HK-2 (cell line): ENCODE data around the gene DUS1L.

Experiments used
- DNase-seq: peaks from one replicate; pipeline ENCODE4 v3.0.0-alpha.2; 2018; ENCODE audit not compliant: unreplicated experiment

DUS1L gene

DNA sequence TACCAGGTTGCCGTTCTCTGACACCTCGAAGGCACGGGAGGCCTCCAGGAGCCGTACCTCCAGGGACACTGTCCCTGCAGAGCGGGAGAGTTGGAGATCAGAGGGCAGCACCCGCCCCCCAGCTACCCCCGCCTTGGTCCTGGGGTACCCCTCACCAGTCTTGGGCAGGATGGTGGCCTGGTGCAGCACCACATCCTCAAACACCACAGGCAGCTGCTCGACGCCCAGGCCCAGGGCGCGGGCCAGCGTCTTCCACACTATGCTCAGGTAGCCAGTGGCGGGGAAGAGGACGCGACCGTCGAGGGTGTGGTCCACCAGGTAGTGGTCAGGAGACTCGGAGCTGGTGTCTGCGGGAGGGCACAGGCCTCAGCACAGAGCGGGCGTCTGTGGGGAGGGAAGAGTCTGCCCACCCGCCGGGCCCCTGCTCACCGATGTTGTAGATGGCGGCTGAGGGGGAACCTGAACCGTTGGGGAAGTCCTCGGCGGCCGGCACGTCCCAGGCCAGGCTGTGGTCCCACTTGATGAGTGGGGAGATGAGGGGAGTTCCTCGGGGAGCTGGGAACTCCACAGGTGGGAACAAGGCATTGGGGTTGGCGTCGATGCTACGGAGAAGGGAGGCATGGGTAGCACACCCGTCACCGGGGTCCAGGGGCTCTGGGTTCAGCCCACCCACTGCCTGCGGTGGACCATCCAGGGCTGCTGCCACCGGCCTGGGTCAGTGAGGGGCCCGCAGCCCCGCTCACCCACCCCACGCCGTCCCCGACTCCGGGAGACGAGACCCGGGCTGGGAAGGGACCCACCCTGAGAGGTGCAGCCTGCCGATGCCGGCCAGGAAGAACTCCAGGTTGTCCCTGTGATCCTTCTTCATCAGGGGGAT is 22.6 kb upstream of the DUS1L start:
- DNase-seq, result no peak

DNA sequence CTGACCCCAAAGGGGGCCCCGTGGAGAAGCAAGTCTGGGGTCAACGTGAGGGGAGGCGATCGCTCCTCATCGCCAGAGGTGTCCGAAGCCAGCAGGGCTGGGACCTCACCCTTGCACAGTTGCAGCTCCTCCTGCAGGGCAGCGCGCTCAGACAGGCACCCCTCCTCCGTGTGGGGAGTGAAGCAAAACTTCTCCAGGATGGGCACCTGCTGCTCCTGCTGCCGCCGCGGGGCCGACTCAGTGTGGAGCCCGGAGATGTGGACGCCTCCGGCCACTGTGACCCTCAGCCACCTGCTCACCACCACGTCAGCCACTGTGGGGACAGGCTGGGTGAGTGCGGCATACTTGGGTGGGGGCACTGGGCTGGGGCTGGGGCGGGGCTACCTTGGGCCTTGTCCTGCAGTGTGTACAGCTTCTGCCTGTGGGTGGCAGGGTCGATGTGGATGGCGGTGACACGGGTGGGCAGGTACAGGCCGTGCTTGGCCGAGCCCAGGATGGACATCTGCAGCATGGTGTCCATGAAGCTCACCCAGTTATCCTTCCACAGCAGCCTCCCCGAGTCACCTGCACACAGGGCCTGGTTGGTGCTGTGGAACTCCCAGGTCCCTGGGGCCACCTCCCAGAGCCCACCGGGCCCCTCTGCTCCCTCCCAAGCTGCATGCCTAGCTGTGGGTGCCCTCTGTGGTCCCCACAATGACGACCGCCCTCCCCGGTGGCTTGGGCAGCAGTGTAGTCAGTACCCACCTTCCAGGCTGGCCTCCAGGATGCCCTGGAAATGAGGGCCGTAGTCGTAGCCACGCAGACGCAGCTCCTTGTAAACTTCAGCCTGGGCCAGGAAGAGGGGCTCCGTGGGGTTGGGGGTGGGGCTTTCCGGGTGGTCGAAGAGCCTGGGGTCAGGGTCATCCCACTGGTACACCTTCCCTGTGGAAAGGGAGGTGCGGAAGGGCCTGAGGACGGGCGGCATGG is 21.6 kb upstream of the DUS1L start:
- no peak for DNase-seq

DNA sequence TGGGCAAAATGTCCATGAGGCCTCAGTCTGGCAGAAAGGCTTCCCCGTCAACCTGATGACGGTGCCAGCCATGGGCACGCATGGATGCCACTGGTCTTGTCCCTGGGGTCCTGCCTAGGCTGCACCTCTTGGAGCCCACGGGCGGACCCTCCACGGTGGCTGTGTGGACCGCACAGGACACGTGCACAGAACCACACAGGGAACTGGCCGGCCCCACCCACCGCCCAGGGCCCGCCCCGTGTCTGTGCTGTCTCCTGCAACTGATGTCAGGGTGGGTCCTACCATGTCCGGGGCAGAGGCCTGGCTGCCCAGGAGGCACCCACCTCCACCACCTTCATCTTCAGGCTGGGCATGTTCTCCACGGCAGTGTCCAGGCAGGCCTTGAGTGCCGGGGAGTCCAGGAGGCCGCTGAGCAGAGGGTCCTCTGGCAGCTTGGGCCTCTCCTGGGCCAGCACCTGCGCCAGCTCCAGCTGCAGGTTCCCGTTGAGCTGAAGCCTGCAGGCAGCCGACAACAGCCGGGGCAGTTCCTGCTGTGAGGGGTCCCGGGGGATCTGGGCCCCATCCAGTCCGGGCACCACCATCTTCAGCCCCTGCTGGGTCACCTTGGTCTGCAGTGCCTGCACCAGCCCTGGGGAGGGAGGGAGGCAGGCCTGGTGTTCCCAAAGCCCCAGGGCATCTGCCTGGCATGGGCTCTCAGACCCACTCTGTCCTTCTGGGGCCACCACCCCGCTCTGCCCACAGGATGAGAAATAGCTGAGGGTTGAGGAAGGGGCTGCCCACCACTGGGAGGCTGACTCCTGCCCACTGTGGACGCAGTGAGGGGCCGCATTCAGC is 20.5 kb upstream of the DUS1L start:
- no peak for DNase-seq

DNA sequence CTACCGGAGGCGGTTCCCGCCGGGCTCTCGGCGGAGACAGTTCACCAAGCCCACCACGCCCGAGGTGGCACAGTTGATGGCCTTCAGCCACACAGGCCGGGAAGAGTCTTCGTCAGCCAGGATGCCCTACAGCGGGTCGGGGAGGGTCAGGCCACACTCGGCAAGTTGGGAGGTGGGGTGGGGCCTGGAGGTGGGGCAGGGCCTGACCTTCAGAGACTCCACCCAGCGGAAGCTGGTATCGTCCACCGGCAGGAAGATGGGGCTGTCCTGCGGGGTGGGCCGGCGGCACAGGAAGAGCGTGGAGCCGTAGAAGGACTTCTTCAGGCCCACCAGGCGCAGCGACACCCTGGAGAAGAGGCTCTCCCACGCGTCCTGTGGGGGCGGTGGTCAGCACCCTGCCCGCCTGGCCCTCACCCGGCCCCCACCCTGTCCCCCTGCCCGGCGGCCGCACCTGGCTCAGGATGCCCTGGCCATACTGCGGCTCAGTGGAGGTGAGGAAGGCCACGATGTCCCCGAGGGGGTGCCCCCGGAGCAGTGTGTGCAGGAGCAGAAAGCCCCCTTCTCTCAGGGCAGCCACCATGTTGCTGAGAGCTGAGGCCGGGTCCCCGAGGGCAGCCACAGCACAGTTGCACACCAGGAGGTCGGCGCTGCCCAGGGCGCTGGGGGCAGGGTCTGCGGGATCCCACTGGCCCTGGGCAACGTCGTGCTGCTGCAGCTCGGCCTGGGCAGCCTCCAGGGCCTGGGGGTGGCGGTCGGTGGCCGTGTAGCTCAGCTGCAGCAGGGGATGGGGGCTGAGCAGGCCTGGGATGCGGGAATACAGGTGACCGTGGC is 19.6 kb upstream of the DUS1L start:
- DNase-seq, result no peak

DNA sequence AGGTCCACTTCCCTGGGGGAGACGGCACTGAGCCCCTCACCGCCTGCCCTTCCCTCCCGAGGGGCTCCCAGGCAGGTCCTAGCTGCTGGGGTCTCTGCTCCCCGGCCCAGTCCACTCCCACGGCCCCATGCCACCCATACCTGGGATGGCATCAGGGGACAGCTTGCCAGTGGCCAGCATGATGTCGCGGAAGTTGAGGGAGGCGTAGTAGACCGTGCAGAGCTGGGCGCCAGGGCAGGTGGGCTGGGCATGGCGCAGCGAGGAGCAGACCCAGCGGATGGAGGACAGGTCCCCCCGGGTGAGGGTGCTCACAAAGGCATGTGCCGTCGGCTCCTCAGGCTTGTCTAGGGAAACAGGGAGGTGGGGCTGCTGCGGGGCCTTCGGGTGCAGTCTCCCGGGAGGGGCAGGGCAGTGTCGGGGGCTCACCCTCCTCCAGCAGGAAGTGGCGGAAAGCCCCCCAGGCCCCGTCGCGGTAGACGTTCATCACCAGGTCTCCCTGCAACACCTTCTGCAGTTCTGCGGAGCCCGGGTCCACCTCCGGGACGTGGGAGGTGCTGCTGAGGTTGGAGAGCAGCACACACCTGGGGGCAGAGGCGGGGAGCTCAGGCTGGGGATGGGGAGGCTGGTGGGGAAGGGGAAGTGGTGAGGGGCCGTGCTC is 18.9 kb upstream of the DUS1L start:
- no peak for DNase-seq

DNA sequence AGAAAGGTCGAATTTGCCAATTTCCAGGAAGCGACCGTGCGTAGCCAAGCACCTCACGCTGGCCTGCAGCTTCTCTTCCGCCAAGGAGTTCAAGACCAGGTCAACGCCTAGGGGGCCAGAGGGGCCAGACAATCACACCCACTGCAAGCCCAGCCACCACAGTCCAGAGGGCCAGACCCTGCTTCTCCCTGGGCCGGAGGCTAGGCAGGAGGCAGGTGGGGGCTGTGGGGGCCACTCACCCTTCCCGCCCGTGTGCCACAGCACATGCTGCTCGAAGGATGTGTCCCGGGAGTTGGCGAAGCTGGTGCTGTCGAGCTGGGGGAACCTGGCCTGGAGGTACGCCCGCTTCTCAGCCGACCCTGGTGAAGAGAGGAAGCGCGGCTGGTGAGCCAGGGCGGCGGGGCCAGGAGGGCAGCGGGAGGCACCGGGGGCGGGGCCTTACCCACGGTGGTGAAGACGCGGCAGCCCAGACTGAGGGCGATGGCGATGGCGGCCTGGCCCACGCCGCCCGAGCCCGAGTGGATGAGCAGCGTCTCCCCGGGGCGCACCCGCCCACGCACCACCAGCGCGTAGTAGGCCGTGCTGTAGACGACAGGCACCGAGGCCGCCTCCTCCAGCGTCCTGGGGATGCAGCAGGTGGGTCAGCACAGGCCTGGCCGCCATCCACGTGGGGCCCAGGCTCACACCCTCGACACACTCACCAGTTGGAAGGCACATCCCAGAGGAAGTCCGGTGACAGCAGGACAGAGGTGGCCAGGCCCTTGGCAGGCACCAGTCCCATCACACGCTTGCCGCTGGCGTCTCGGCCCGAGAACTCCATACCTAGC is 18.1 kb upstream of the DUS1L start:
- DNase-seq, result no peak

DNA sequence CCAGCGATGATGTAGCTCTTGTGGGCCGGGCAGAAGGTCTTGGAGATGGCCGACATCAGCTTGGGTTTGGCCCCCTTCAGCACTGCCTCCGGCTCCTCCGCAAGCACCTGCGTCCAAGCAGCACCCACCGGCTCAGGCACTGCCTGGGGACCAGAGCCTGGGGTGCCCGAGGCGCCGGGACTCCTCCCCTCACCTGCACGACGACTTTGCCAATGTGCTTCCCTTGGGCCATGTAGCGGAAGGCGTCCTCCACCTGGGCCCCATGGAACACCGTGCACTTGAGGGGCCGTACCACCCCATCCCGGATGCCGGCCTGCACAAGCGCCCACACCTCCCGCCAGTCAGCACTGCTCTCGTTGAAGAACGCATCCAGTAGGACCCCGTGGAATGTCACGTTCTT is 17.4 kb upstream of the DUS1L start:
- DNase-seq, result no peak

DNA sequence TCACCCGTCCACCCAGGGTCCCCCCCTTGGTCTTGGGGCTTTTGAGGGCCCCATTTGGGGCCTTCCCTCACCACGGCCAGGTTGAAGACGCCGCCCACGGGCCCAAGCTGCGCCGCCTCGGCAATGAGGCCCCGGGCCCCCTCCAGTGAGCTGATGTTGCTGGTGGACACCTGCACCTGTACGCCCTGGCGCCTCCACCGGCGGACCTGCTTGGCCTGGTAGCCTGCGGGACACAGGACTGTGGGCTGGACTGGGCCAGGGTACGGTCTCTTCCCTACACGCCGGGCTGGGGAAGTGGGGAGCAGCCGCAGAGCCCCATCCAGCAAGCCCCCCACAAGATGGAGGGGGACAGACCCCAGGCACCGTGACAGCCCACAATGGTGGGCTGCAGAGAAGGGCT is 16.9 kb upstream of the DUS1L start:
- DNase-seq, result no peak

DNA sequence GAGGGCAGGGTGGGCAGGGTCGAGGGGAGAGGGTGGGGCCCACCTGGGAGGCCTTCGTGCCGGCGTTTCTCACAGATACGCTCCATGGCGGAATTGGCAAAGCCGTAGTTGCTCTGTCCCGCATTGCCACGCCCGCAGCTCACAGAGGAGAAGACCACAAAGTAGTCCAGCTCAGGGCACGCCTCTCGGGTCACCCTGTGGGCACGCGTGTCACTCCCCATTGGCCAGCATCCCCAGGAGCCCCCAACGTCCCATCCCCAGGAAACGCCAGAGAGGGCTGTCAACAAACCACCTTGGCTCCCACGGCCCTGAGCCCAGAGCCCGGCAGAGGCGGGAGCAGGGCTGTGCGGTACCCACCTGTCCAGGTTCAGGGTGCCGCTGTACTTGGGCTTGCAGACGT is 16.4 kb upstream of the DUS1L start:
- DNase-seq, result no peak

DNA sequence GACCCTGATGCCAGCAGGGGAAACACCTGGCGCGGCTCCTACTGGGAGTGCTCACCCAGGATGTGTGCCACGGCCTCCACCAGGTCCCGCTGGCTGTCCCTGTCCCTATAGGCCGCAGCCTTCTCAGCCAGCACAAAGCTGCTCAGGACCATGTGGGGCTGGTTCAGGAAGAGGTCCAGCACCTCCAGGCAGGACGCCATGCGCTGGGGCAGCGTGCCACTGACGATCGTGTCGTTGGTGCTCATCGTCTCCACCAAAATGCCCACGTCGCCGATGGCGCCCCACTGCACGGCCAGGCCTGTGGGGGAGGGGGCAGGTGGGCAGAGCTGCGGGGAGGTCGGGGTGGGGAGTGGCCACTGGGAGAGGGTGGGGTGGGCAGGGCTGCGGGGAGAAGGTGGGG is 15.9 kb upstream of the DUS1L start:
- no peak for DNase-seq

DNA sequence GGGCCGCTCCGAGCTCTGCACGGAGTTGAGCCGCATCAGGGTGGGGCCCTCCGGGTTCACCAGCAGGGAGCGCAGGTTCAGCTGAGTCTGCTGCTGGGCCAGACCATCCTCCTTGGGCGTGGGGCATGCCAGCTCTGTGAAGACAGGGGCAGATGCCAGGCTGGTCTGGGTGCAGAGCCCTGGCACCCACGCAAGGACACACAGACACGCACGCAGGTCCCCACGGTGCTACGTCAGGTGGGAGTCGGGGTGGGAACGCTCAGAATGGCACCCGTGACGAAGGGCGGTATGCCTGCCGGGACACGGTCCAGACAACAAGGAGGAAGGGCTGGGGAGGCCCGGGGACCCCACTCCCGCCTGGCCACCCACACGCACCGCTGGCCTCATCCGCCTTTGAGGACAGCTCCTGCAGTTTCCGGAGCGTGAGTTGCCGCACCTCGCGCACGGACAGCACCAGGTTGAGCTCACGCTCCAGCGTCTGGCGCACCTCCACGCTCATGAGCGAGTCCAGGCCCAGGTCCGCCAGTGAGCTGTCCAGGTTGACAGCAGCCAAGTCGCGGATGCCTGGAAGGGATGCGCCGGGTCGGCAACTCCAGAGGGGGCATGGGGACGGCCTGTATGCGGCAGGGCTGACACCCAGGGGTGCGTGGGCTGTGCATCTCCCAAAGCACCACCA is 15.3 kb upstream of the DUS1L start:
- DNase-seq, result no peak

DNA sequence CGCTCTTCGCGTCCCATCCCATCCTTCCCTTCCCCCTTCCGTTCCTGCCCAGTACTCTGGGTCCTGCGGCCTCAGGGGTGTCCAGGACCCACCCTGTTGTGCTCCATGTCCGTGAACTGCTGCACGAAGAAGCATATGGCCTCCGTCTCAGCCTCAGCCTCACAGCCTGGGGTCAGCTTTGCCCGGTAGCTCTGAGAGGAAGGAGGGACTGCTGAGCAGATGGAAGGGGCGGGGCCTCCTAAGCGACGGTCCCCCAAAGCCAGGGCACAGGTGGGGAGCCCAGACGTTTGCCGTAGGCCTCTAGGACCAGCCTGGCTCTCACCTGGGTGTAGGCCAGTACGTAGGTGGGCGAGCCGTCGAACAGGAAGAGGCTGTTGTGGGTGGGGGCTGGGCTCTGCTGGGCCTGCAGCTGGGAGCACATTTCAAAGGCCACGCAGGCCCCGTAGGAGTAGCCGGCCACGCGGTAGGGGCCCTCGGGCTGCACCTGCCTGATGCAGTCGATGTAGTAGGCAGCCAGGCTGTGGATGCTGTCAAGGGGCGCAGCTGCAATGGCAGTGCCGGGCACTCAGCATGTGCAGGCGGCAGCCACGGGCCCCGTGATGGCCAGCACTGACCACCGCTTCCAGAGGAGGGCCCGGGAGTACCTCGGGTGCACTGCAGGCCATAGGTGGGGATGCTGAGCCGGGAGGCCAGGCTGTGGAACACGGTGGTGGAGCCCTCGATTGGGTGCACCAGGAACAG is 14.6 kb upstream of the DUS1L start:
- no peak for DNase-seq

DNA sequence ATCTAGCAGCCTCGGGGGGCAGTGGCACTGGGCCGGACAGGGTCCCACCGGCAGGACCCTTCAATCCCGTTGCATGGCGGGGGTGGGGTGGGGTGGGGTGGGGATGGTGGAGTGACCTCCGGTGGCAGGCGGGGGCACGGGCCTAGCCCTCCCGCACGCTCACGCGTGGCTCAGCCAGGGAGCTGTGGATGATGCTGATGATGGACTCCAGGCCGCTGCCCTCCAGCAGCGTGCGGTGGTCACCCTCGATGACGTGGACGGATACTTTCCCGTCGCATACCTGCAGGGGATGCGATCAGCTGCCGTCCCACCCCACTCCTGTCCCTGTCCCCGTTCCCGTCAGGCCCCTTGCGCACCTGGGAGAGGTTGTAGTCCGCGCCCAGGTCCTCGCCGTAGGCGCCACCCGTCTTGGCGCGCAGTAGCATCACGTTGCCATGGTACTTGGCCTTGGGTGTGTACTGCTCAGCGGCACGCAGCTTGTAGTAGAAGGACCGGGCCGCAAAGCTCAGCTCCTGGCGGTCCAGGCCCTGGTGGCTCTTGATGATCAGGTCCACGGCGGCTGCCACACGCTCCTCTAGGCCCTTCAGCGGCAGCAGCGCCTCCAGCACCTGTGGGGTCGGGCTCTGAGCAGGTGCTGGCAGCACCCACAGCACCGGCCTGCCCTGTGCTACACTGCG is 13.5 kb upstream of the DUS1L start:
- no peak for DNase-seq

DNA sequence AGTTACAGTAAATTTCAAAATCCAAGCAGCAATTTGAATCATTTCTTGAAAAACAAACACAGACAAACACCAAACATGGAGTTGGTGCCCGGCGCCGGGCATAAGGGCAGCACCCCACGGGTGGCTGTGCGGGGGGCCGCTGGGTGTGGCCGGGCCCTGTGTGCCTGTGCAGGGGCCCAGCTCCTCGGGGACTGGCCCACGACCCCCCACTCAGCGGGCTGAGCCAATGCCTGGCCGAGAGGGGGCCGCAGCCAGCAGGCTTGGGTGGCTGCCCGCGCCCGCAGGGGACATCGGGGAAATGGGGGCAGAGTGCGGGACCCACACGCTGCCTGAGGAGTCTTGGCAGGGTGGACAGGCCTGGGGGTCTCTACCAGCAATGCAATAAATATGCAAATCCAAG is 12.8 kb upstream of the DUS1L start:
- DNase-seq, result no peak

DNA sequence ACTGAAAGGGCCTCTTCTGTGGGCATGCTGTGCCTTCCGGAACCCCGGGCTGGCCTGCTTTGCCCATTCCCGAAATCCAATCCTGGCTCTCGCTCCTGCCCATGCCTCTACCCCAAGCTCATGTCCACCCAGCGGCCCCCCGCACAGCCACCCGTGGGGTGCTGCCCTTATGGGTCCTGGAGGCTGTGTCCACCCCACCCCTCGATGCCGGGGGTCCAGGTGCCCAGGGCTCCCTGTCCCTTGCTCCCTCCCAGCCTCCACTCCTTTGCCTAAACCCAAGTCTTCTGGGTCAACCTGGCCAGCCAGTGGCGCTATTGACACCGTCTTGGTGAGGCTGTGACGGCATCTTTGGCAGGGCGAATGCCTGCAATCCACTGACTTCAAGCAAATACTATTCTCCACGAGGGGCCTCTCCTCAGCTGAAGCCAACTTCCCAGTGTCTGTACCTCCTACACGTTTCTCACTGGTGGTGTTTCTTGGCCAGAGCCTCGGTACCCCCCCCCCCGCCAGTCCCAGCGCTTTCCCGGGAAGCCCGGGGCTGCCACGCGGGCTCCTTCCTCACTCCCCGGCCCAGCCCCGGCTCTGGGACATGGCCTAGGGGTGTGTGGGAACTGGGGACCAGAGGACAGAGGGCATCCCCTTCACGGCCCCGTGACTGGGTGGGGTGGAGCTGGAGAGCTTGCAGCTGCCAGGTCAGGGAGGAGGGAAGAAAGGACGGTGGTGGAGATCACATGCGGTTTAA is 12.2 kb upstream of the DUS1L start:
- DNase-seq, result no peak

DNA sequence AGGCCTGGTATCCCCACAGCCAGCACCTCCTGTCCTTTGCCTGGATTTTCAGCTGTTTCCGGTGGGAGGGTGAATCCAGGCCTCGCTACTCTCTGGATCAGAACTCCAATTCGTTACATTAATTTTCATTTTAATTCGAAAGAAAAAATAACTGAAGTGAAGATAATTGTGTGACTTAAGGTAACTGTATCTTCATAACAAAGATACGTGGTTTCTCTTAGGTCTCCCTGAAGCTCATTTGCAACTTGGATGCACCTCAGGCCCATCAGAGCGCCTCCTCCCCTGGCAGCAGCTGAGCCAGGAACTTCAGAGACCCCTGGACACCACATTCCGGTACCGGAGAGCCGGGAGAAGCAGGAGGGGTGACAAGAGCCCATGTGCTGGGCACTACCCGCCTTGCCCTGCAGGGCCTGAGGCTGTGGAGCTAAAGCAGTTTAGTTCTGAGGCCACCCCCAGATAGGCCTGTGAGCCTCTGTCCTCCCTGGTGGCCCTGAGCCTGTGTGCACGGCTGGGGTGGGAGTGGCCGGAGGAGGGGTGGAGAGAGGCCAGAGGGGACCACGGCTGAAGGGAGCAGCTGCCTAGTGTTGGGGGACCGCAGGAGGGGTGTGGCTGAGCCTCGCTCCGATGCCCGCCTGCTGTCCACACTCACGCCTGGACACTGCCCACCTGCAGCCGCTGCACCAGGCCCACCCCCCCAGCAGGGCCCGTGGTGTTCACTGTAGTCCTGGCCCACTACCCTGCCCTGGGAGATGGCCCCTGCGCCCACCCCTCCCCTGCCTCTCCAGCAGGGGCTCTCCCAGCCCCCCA is 11.4 kb upstream of the DUS1L start:
- no peak for DNase-seq
